CD4-positive, CD25-positive, alpha-beta regulatory T cell (primary cell): ENCODE data around the gene MCCD1. TPM values are rescaled to one million over a fixed set of nuclear protein-coding genes. Genes with fewer than 3 reads are reported as not detected.

Experiments
- polyA plus RNA-seq, 4 donors: library from polyadenylated mRNA; unstranded; fragments of 300-500 nt; fragmentation: Illumina TruSeq; gene quantifications; one replicate each; pipeline ENCODE4 v1.2.3, GENCODE V29; 2021
- total RNA-seq: library from RNA; stranded (reverse); gene quantifications from one replicate; pipeline ENCODE4 v1.2.3, GENCODE V29; 2022

MCCD1 gene
- total and polyA plus RNA-seq, 5 donors from 2014 or later, result not detected

Other genes with a start within 250 kb of the MCCD1 start
- gene HLA-B, start 171.8 kb upstream of the MCCD1 start, total RNA-seq, result 8,618 TPM
- 1,000 to 10,000 TPM; 4,778 to 8,292 (median 6,791) TPM for gene HLA-B, start 171.8 kb upstream of the MCCD1 start, polyA plus RNA-seq
- 15.9 TPM for gene MICA, start 125.4 kb upstream of the MCCD1 start, total RNA-seq
- 10 to 100 TPM in 1 of 4 donors, 1 to 10 TPM in 3; 6.4 to 10.6 (median 7.5) TPM for gene MICA, start 125.4 kb upstream of the MCCD1 start, polyA plus RNA-seq
- gene MICB, start 30.8 kb upstream of the MCCD1 start, total RNA-seq, result 22.0 TPM
- gene MICB, start 30.8 kb upstream of the MCCD1 start, polyA plus RNA-seq, result 10 to 100 TPM in 3 of 4 donors, 1 to 10 TPM in 1; 7.8 to 13.7 (median 12.3) TPM
- 603 TPM for gene DDX39B, start 13.0 kb downstream of the MCCD1 start, total RNA-seq
- 100 to 1,000 TPM; 105 to 116 (median 110) TPM for gene DDX39B, start 13.0 kb downstream of the MCCD1 start, polyA plus RNA-seq
- 3.9 TPM for gene ATP6V1G2, start 17.6 kb downstream of the MCCD1 start, total RNA-seq
- gene ATP6V1G2, start 17.6 kb downstream of the MCCD1 start, polyA plus RNA-seq, result 1 to 10 TPM; 1.1 to 1.8 (median 1.3) TPM
- gene NFKBIL1, start 18.6 kb downstream of the MCCD1 start, total RNA-seq, result 4.6 TPM
- 1 to 10 TPM; 4.7 to 9.4 (median 6.9) TPM for gene NFKBIL1, start 18.6 kb downstream of the MCCD1 start, polyA plus RNA-seq
- gene LTA, start 43.3 kb downstream of the MCCD1 start, total RNA-seq, result 15.6 TPM
- 10 to 100 TPM; 12.8 to 20.0 (median 13.9) TPM for gene LTA, start 43.3 kb downstream of the MCCD1 start, polyA plus RNA-seq
- gene TNF, start 46.6 kb downstream of the MCCD1 start, total RNA-seq, result 21.8 TPM
- gene TNF, start 46.6 kb downstream of the MCCD1 start, polyA plus RNA-seq, result 1 to 10 TPM in 3 of 4 donors, under 1 TPM in 1; 0.48 to 3.1 (median 2.2) TPM
- gene LTB, start 53.5 kb downstream of the MCCD1 start, total RNA-seq, result 493 TPM
- 1,000 to 10,000 TPM; 1,104 to 1,480 (median 1,402) TPM for gene LTB, start 53.5 kb downstream of the MCCD1 start, polyA plus RNA-seq
- 12.9 TPM for gene LST1, start 57.3 kb downstream of the MCCD1 start, total RNA-seq
- 10 to 100 TPM in 1 of 4 donors, 1 to 10 TPM in 3; 8.0 to 10.9 (median 8.7) TPM for gene LST1, start 57.3 kb downstream of the MCCD1 start, polyA plus RNA-seq
- gene NCR3, start 64.0 kb downstream of the MCCD1 start, total RNA-seq, result 8.6 TPM
- gene NCR3, start 64.0 kb downstream of the MCCD1 start, polyA plus RNA-seq, result 10 to 100 TPM; 30.8 to 86.6 (median 39.2) TPM
- gene AIF1, start 86.3 kb downstream of the MCCD1 start, total RNA-seq, result 9.9 TPM
- gene AIF1, start 86.3 kb downstream of the MCCD1 start, polyA plus RNA-seq, result 10 to 100 TPM in 3 of 4 donors, 1 to 10 TPM in 1; 6.5 to 38.8 (median 19.3) TPM
- 214 TPM for gene PRRC2A, start 91.8 kb downstream of the MCCD1 start, total RNA-seq
- gene PRRC2A, start 91.8 kb downstream of the MCCD1 start, polyA plus RNA-seq, result 1 to 10 TPM; 2.8 to 5.0 (median 3.2) TPM
- gene BAG6, start 123.7 kb downstream of the MCCD1 start, total RNA-seq, result 213 TPM
- 10 to 100 TPM; 13.5 to 19.7 (median 18.0) TPM for gene BAG6, start 123.7 kb downstream of the MCCD1 start, polyA plus RNA-seq
- gene APOM, start 126.9 kb downstream of the MCCD1 start, total RNA-seq, result 1.7 TPM
- 1 to 10 TPM; 2.5 to 4.1 (median 2.8) TPM for gene APOM, start 126.9 kb downstream of the MCCD1 start, polyA plus RNA-seq
- gene C6orf47, start 131.8 kb downstream of the MCCD1 start, total RNA-seq, result 18.8 TPM
- gene C6orf47, start 131.8 kb downstream of the MCCD1 start, polyA plus RNA-seq, result 10 to 100 TPM; 24.2 to 30.5 (median 27.1) TPM
- gene GPANK1, start 136.0 kb downstream of the MCCD1 start, total RNA-seq, result 9.8 TPM
- gene GPANK1, start 136.0 kb downstream of the MCCD1 start, polyA plus RNA-seq, result 10 to 100 TPM; 21.6 to 27.3 (median 25.2) TPM
- gene CSNK2B, start 137.1 kb downstream of the MCCD1 start, total RNA-seq, result 141 TPM
- gene CSNK2B, start 137.1 kb downstream of the MCCD1 start, polyA plus RNA-seq, result 100 to 1,000 TPM; 235 to 285 (median 261) TPM
- 38.8 TPM for gene LY6G5B, start 141.0 kb downstream of the MCCD1 start, total RNA-seq
- not detected for gene LY6G5B, start 141.0 kb downstream of the MCCD1 start, polyA plus RNA-seq
- 3.1 TPM for gene LY6G5C, start 152.1 kb downstream of the MCCD1 start, total RNA-seq
- gene LY6G5C, start 152.1 kb downstream of the MCCD1 start, polyA plus RNA-seq, result 10 to 100 TPM in 3 of 4 donors, 1 to 10 TPM in 1; 7.4 to 19.9 (median 11.9) TPM
- 78.4 TPM for gene ABHD16A, start 174.4 kb downstream of the MCCD1 start, total RNA-seq
- gene ABHD16A, start 174.4 kb downstream of the MCCD1 start, polyA plus RNA-seq, result 10 to 100 TPM; 33.4 to 43.2 (median 35.8) TPM
- gene LY6G6F, start 177.9 kb downstream of the MCCD1 start, total RNA-seq, result 1.5 TPM
- not detected for gene LY6G6F, start 177.9 kb downstream of the MCCD1 start, polyA plus RNA-seq
- gene LY6G6D, start 186.4 kb downstream of the MCCD1 start, total RNA-seq, result not detected
- not detected for gene LY6G6D, start 186.4 kb downstream of the MCCD1 start, polyA plus RNA-seq
- not detected for gene LY6G6C, start 192.8 kb downstream of the MCCD1 start, total RNA-seq
- gene LY6G6C, start 192.8 kb downstream of the MCCD1 start, polyA plus RNA-seq, result not detected
- 10.8 TPM for gene MPIG6B, start 194.4 kb downstream of the MCCD1 start, total RNA-seq
- under 1 TPM in 1 of 4 donors, not detected in 3; 0.43 TPM for gene MPIG6B, start 194.4 kb downstream of the MCCD1 start, polyA plus RNA-seq
- 13.6 TPM for gene DDAH2, start 200.3 kb downstream of the MCCD1 start, total RNA-seq
- gene DDAH2, start 200.3 kb downstream of the MCCD1 start, polyA plus RNA-seq, result 10 to 100 TPM; 16.0 to 19.8 (median 17.7) TPM
- 192 TPM for gene CLIC1, start 207.6 kb downstream of the MCCD1 start, total RNA-seq
- 100 to 1,000 TPM; 481 to 771 (median 621) TPM for gene CLIC1, start 207.6 kb downstream of the MCCD1 start, polyA plus RNA-seq
- gene MSH5, start 211.0 kb downstream of the MCCD1 start, total RNA-seq, result 17.4 TPM
- 1 to 10 TPM; 1.2 to 3.3 (median 1.3) TPM for gene MSH5, start 211.0 kb downstream of the MCCD1 start, polyA plus RNA-seq
- 2.3 TPM for gene SAPCD1, start 233.7 kb downstream of the MCCD1 start, total RNA-seq
- gene SAPCD1, start 233.7 kb downstream of the MCCD1 start, polyA plus RNA-seq, result not detected
- gene VWA7, start 248.4 kb downstream of the MCCD1 start, total RNA-seq, result 6.8 TPM
- gene VWA7, start 248.4 kb downstream of the MCCD1 start, polyA plus RNA-seq, result 1 to 10 TPM in 3 of 4 donors, under 1 TPM in 1; 0.91 to 1.2 (median 1.2) TPM